Gastroesophageal sphincter (tissue), 4 donors: ENCODE data around the gene RIPOR3. TPM values are rescaled to one million over a fixed set of nuclear protein-coding genes. Genes with fewer than 3 reads are reported as not detected.

Experiments used
- ATAC-seq: fragments of 150-250 bp; one replicate; pipeline ENCODE4 v1.9.1; 2016; ENCODE audit warnings: mild to moderate bottlenecking, moderate library complexity
- H3K27ac ChIP-seq, 4 donors: fragments of 200-600 bp; sonication (generic) in 3 of 4; 1 replicate in 3 of 4; 2 replicates in 1 of 4; pipeline ENCODE4 v1.5.1; 2016 to 2019
- H3K27me3 ChIP-seq: fragments of 200-600 bp; sonication (generic); one replicate; pipeline ENCODE4 v1.5.1; 2019
- H3K36me3 ChIP-seq, 2 donors: fragments of 200-600 bp; sonication (generic); one replicate each; pipeline ENCODE4 v1.5.1; 2019; ENCODE audit warnings: control low read depth in 1 of 2
- H3K4me1 ChIP-seq, 3 donors: fragments of 200-600 bp; sonication (generic); 1 replicate in 2 of 3; 2 replicates in 1 of 3; pipeline ENCODE4 v1.5.1; 2016 to 2019; ENCODE audit warnings: control low read depth in 2 of 3
- H3K4me3 ChIP-seq, 2 donors: fragments of 200-600 bp; sonication (generic); one replicate each; pipeline ENCODE4 v1.5.1; 2019; ENCODE audit warnings: mild to moderate bottlenecking in 1 of 2, moderate library complexity in 1 of 2
- H3K9me3 ChIP-seq, 3 donors: fragments of 200-600 bp; sonication (generic); one replicate each; pipeline ENCODE4 v1.5.1; 2017 to 2019; ENCODE audit warnings: control low read depth in 2 of 3
- CTCF ChIP-seq, 4 experiments: fragments of 200-600 bp in 2 of 4; fragments of 450-650 bp in 2 of 4; sonication (generic) in 1 of 4; IDR thresholded peaks; one replicate each; pipeline ENCODE4 v1.5.1; 2017 to 2019; ENCODE audit warnings: antibody characterized with exemption in 4 of 4, mild to moderate bottlenecking in 2 of 4, moderate library complexity in 2 of 4
- EP300 ChIP-seq: sonication (generic); formaldehyde crosslinking; IDR thresholded peaks from one replicate; pipeline ENCODE4 v1.6.1; 2017; ENCODE audit warnings: antibody characterized with exemption, mild to moderate bottlenecking
- POLR2A ChIP-seq, 2 donors: fragments of 450-650 bp; IDR thresholded peaks; one replicate each; pipeline ENCODE4 v1.6.1; 2017; ENCODE audit warnings: antibody characterized with exemption in 2 of 2, mild to moderate bottlenecking in 2 of 2, moderate library complexity in 1 of 2
- POLR2AphosphoS5 ChIP-seq: sonication (generic); formaldehyde crosslinking; IDR thresholded peaks from one replicate; pipeline ENCODE4 v1.6.1; 2017; ENCODE audit warnings: antibody characterized with exemption
- WGBS, 2 donors: methylation state at CpG; one replicate each; pipeline ENCODE4 v1.1.5; 2018; ENCODE audit warnings: low coverage in 1 of 2; 5-methylcytosine and 5-hydroxymethylcytosine counted together
- total RNA-seq, 4 donors: library from RNA; depleted of rRNA; stranded (reverse); fragments of >200 nt; gene quantifications; one replicate each; pipeline ENCODE4 v1.1.0, GENCODE V29; 2016

RIPOR3 gene
- total RNA-seq, 4 donors from 2014 or later: 8.2 to 24.1 (median 12.9) TPM

GRCh38 chr20:50726955-50727791, 35.8 kb upstream of the RIPOR3 start:
- no peak for ATAC-seq
- no peak overlapping the region for H3K4me3 ChIP-seq
- H3K9me3 ChIP-seq: no peaks in the 10 kb centered on the region
- H3K36me3 ChIP-seq: no peaks in the 10 kb centered on the region
- H3K4me1 ChIP-seq: peaks cover 0 to 46% (median 3%) of the 10 kb centered on the region in 3 donors
- WGBS, 2 donors: 73 to 80% methylated on average over 4 of the region's 4 CpGs
- H3K27ac ChIP-seq: no peak overlapping the region
- H3K27me3 ChIP-seq: no peaks in the 10 kb centered on the region
- TF ChIP-seq POLR2A (IDR thresholded peaks at IDR 0.05): no peak
- TF ChIP-seq CTCF (IDR thresholded peaks at IDR 0.05): no peak
- no peak for TF ChIP-seq POLR2AphosphoS5
- no peak for TF ChIP-seq EP300

DNA sequence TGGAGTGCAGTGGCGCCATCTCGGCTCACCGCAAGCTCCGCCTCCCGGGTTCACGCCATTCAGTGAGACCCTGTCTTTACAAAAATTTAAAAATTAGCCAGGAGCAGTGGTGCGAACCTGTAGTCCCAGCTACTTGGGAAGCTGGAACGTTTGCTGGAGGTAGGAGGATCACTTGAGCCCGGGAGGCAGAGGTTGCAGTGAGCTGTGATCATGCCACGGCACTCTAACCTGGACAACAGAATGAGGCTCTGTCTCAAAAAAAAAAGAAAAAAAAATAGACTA, 34.3 kb upstream of the RIPOR3 start:
- 53 to 96% methylated on average over 2 to 6 of the region's 10 CpGs for WGBS, 2 donors
- H3K4me3 ChIP-seq: no peak overlapping the region
- H3K4me1 ChIP-seq: peaks cover 0 to 43% (median 3%) of the 10 kb centered on the region in 3 donors
- ATAC-seq: no peak
- no peak for TF ChIP-seq CTCF (IDR thresholded peaks at IDR 0.05)
- TF ChIP-seq POLR2A (IDR thresholded peaks at IDR 0.05): no peak
- no peak for TF ChIP-seq EP300
- no peak for TF ChIP-seq POLR2AphosphoS5
- no peaks in the 10 kb centered on the region for H3K36me3 ChIP-seq
- no peaks in the 10 kb centered on the region for H3K27me3 ChIP-seq
- H3K9me3 ChIP-seq: no peaks in the 10 kb centered on the region
- peak overlapping the region in 2 of 4 donors; percentile 67 to 73 for H3K27ac ChIP-seq

DNA sequence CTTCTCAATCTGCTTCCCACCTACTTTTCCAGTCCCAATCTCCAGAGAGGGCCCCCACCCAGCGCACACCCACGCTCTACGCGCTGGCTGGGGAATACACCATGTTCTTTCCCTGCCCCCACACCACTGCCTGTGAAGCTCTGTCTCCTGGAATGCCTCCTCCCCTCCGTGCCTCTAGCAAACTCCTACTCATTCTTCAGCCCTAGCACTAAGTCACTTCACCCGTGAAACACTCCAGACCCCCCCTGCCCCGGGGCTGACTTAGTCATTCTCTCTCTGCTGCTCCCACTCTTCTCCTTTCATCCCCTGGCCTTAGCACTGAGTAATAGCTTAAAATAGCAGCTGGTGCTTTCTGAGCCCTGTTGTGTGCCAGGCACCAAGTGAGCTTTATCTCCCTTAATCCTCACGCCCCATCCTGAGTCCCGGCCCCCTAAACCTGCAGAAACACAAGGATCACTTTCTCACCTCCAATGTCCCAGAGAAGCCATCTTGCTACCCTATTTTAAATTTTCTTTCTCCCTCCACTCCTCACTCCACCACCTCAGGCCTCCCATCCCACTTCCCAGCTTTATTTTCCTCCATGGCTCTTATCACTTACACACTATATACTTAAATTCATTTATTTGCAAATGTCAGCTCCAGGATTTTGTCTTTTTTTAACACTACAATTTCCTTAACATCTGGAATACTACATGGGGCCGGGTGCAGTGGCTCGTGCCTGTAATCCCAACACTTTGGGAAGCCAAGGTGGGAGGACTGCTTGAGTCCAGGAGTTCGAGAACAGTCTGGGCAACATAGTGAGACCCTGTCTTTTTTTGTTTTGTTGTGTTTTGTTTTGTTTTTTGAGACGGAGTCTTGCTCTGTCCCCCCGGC, 33.7 kb upstream of the RIPOR3 start:
- no peak overlapping the region for H3K4me3 ChIP-seq
- H3K9me3 ChIP-seq: no peaks in the 10 kb centered on the region
- H3K27ac ChIP-seq: peak overlapping the region; percentile 18 to 73 (median 58)
- WGBS, 2 donors: 23 to 24% methylated on average over 11 to 14 of the region's 14 CpGs
- TF ChIP-seq POLR2AphosphoS5 (peak; percentile 73), POLR2A (IDR thresholded peaks at IDR 0.05) (no peak), CTCF (IDR thresholded peaks at IDR 0.05) (no peak), EP300 (no peak)
- peak; percentile 82 for ATAC-seq
- no peaks in the 10 kb centered on the region for H3K36me3 ChIP-seq
- peaks cover 0 to 37% (median 0%) of the 10 kb centered on the region in 3 donors for H3K4me1 ChIP-seq
- H3K27me3 ChIP-seq: no peaks in the 10 kb centered on the region

DNA sequence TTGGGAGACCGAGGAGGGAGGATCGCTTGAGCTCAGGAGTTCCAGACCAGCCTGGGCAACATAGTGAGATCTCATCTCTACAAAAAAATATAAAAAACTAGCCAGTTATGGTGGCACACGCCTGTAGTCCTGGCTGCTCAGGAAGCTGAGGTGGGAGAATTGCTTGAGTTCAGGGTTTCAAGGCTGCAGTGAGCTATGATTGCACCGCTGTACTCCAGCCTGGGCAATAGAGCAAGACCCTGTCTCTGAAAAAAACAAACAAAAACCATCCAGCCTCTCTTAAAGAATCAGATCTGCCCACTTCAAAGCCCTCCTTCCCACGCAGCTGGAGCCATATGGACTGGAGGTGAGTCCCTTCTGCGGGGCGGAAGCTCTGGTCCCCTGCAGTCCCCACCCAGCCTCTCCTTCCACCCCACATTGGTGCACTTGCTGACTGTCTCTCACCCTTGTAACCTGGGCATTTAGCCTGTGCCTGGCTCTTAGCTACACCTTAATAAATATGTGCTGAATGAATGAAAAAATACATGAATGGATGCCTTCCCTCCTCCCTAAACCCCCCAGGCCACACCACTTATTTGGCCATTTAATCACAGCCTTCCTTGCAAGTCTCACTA, 32.9 kb upstream of the RIPOR3 start:
- Histone ChIP-seq H3K27me3 (no peaks in the 10 kb centered on the region), H3K27ac (peak overlapping the region in 3 of 4 donors; percentile 49 to 73 (median 67)), H3K36me3 (no peaks in the 10 kb centered on the region), H3K9me3 (no peaks in the 10 kb centered on the region), H3K4me1 (peaks cover 0 to 37% (median 0%) of the 10 kb centered on the region in 3 donors), H3K4me3 (no peak overlapping the region)
- no peak for TF ChIP-seq EP300
- no peak for TF ChIP-seq POLR2A (IDR thresholded peaks at IDR 0.05)
- TF ChIP-seq CTCF (IDR thresholded peaks at IDR 0.05): no peak
- no peak for ATAC-seq
- 83% methylated on average over 6 of the region's 7 CpGs; no CpG with 5 or more reads in 1 of the 2 donors for WGBS, 2 donors
